ENCODE results near the gene RNF40.
A peak's percentile ranks its signal among the peaks of the same experiment; 100 is the strongest.

The RNF40 gene

GRCh38 chr16:30778549-30779244 lies 16.6 kb downstream of the RNF40 start:
- H3K56ac ChIP-seq (ENCODE audit: low read length): no peak overlapping the region
- H3K9ac ChIP-seq (ENCODE audit: low read length): no peak overlapping the region
- H3K4me3 ChIP-seq (ENCODE audit: low read length): no peak overlapping the region
- H3K4me1 ChIP-seq (ENCODE audit: control insufficient read depth, low read depth, low read length): no peaks in the 10 kb centered on the region
- H3K36me3 ChIP-seq (ENCODE audit: control insufficient read depth, insufficient read depth, low read length): peaks cover 4% of the 10 kb centered on the region
- peaks cover 2% of the 10 kb centered on the region for H3K79me1 ChIP-seq (ENCODE audit: low read length)
- no peak overlapping the region for H3K4ac ChIP-seq (ENCODE audit: low read depth, low read length)
- no peaks in the 10 kb centered on the region for H3K79me2 ChIP-seq (ENCODE audit: control insufficient read depth, insufficient read depth, low read length)
- no peak overlapping the region for H2BK5ac ChIP-seq (ENCODE audit: low read length)
- no peak overlapping the region for H4K5ac ChIP-seq (ENCODE audit: low read length)
- H3K27me3 ChIP-seq (ENCODE audit: insufficient read depth, low read length, poor library complexity): no peaks in the 10 kb centered on the region
- no peak overlapping the region for H3K23ac ChIP-seq (ENCODE audit: low read length)
- no peak overlapping the region for H3K18ac ChIP-seq (ENCODE audit: low read length)
- no peak overlapping the region for H2BK120ac ChIP-seq (ENCODE audit: low read depth, low read length)
- H3K4me2 ChIP-seq (ENCODE audit: low read length): no peak overlapping the region
- H4K8ac ChIP-seq (ENCODE audit: low read depth, low read length): no peak overlapping the region
- no CpG with 5 or more reads among the region's 14 CpGs for WGBS (ENCODE audit: extremely low coverage, insufficient coverage, low lambda C conversion rate)
- peak; percentile 44 for DNase-seq
- H3K27ac ChIP-seq (ENCODE audit: low read depth, low read length): no peak overlapping the region
- no peak overlapping the region for H2AK5ac ChIP-seq (ENCODE audit: low read length)
- H2BK15ac ChIP-seq (replicated peaks; ENCODE audit: low read depth): no peak overlapping the region

GRCh38 chr16:30779596-30779995 lies 17.5 kb downstream of the RNF40 start:
- DNase-seq: no peak
- Histone ChIP-seq H4K5ac (ENCODE audit: low read length) (no peak overlapping the region), H3K23ac (ENCODE audit: low read length) (no peak overlapping the region), H3K27me3 (ENCODE audit: insufficient read depth, low read length, poor library complexity) (no peaks in the 10 kb centered on the region), H3K9ac (ENCODE audit: low read length) (no peak overlapping the region), H3K79me1 (ENCODE audit: low read length) (peaks cover 2% of the 10 kb centered on the region), H3K79me2 (ENCODE audit: control insufficient read depth, insufficient read depth, low read length) (no peaks in the 10 kb centered on the region), H2BK15ac (replicated peaks; ENCODE audit: low read depth) (no peak overlapping the region), H2BK5ac (ENCODE audit: low read length) (no peak overlapping the region), H4K8ac (ENCODE audit: low read depth, low read length) (no peak overlapping the region), H3K18ac (ENCODE audit: low read length) (no peak overlapping the region), H2AK5ac (ENCODE audit: low read length) (no peak overlapping the region), H3K4ac (ENCODE audit: low read depth, low read length) (no peak overlapping the region), H3K56ac (ENCODE audit: low read length) (no peak overlapping the region), H3K27ac (ENCODE audit: low read depth, low read length) (no peak overlapping the region), H3K4me2 (ENCODE audit: low read length) (no peak overlapping the region), H3K36me3 (ENCODE audit: control insufficient read depth, insufficient read depth, low read length) (peaks cover 4% of the 10 kb centered on the region), H2BK120ac (ENCODE audit: low read depth, low read length) (no peak overlapping the region), H3K4me3 (ENCODE audit: low read length) (no peak overlapping the region), H3K4me1 (ENCODE audit: control insufficient read depth, low read depth, low read length) (no peaks in the 10 kb centered on the region)
- no CpG with 5 or more reads among the region's 6 CpGs for WGBS (ENCODE audit: extremely low coverage, insufficient coverage, low lambda C conversion rate)

- Histone ChIP-seq H3K4me1 (ENCODE audit: control insufficient read depth, low read depth, low read length) (no peaks in the 10 kb centered on the region), H3K4me3 (ENCODE audit: low read length) (no peak overlapping the region), H2BK15ac (replicated peaks; ENCODE audit: low read depth) (no peak overlapping the region), H3K79me1 (ENCODE audit: low read length) (peaks cover 3% of the 10 kb centered on the region), H3K23ac (ENCODE audit: low read length) (no peak overlapping the region), H3K36me3 (ENCODE audit: control insufficient read depth, insufficient read depth, low read length) (peaks cover 4% of the 10 kb centered on the region), H3K27ac (ENCODE audit: low read depth, low read length) (no peak overlapping the region), H2AK5ac (ENCODE audit: low read length) (no peak overlapping the region), H3K4ac (ENCODE audit: low read depth, low read length) (no peak overlapping the region), H3K79me2 (ENCODE audit: control insufficient read depth, insufficient read depth, low read length) (peaks cover 1% of the 10 kb centered on the region), H3K18ac (ENCODE audit: low read length) (no peak overlapping the region), H3K9ac (ENCODE audit: low read length) (no peak overlapping the region), H4K8ac (ENCODE audit: low read depth, low read length) (no peak overlapping the region), H2BK120ac (ENCODE audit: low read depth, low read length) (no peak overlapping the region), H3K56ac (ENCODE audit: low read length) (no peak overlapping the region), H2BK5ac (ENCODE audit: low read length) (no peak overlapping the region), H3K4me2 (ENCODE audit: low read length) (no peak overlapping the region), H3K27me3 (ENCODE audit: insufficient read depth, low read length, poor library complexity) (no peaks in the 10 kb centered on the region), H4K5ac (ENCODE audit: low read length) (no peak overlapping the region)
- no CpG with 5 or more reads among the region's 3 CpGs for WGBS (ENCODE audit: extremely low coverage, insufficient coverage, low lambda C conversion rate)
- DNase-seq: no peak
Observed at GRCh38 chr16:30780021-30780420, 17.9 kb downstream of the RNF40 start.

- no peak overlapping the region for H2BK15ac ChIP-seq (replicated peaks; ENCODE audit: low read depth)
- no peak overlapping the region for H2AK5ac ChIP-seq (ENCODE audit: low read length)
- H3K27ac ChIP-seq (ENCODE audit: low read depth, low read length): no peak overlapping the region
- no peak overlapping the region for H4K5ac ChIP-seq (ENCODE audit: low read length)
- no peak overlapping the region for H3K4me2 ChIP-seq (ENCODE audit: low read length)
- no peak overlapping the region for H3K23ac ChIP-seq (ENCODE audit: low read length)
- DNase-seq: no peak
- no CpG with 5 or more reads among the region's 4 CpGs for WGBS (ENCODE audit: extremely low coverage, insufficient coverage, low lambda C conversion rate)
- H3K79me1 ChIP-seq (ENCODE audit: low read length): peaks cover 8% of the 10 kb centered on the region
- no peak overlapping the region for H3K18ac ChIP-seq (ENCODE audit: low read length)
- peaks cover 4% of the 10 kb centered on the region for H3K36me3 ChIP-seq (ENCODE audit: control insufficient read depth, insufficient read depth, low read length)
- no peak overlapping the region for H2BK120ac ChIP-seq (ENCODE audit: low read depth, low read length)
- H3K27me3 ChIP-seq (ENCODE audit: insufficient read depth, low read length, poor library complexity): no peaks in the 10 kb centered on the region
- no peak overlapping the region for H3K56ac ChIP-seq (ENCODE audit: low read length)
- H3K4me3 ChIP-seq (ENCODE audit: low read length): no peak overlapping the region
- H3K9ac ChIP-seq (ENCODE audit: low read length): no peak overlapping the region
- peaks cover 6% of the 10 kb centered on the region for H3K79me2 ChIP-seq (ENCODE audit: control insufficient read depth, insufficient read depth, low read length)
- no peak overlapping the region for H2BK5ac ChIP-seq (ENCODE audit: low read length)
- no peak overlapping the region for H3K4ac ChIP-seq (ENCODE audit: low read depth, low read length)
- no peak overlapping the region for H4K8ac ChIP-seq (ENCODE audit: low read depth, low read length)
- H3K4me1 ChIP-seq (ENCODE audit: control insufficient read depth, low read depth, low read length): no peaks in the 10 kb centered on the region
Observed at GRCh38 chr16:30780549-30780948, 18.4 kb downstream of the RNF40 start.

- H4K8ac ChIP-seq (ENCODE audit: low read depth, low read length): no peak overlapping the region
- no peak overlapping the region for H3K4me3 ChIP-seq (ENCODE audit: low read length)
- H2BK15ac ChIP-seq (replicated peaks; ENCODE audit: low read depth): no peak overlapping the region
- WGBS (ENCODE audit: extremely low coverage, insufficient coverage, low lambda C conversion rate): no CpG with 5 or more reads among the region's 63 CpGs
- H3K79me1 ChIP-seq (ENCODE audit: low read length): peaks cover 9% of the 10 kb centered on the region
- peaks cover 2% of the 10 kb centered on the region for H3K4me1 ChIP-seq (ENCODE audit: control insufficient read depth, low read depth, low read length)
- H2AK5ac ChIP-seq (ENCODE audit: low read length): no peak overlapping the region
- no peak overlapping the region for H3K27ac ChIP-seq (ENCODE audit: low read depth, low read length)
- H3K56ac ChIP-seq (ENCODE audit: low read length): no peak overlapping the region
- H3K18ac ChIP-seq (ENCODE audit: low read length): no peak overlapping the region
- no peak overlapping the region for H2BK120ac ChIP-seq (ENCODE audit: low read depth, low read length)
- H3K4ac ChIP-seq (ENCODE audit: low read depth, low read length): no peak overlapping the region
- no peak overlapping the region for H3K4me2 ChIP-seq (ENCODE audit: low read length)
- peaks cover 4% of the 10 kb centered on the region for H3K36me3 ChIP-seq (ENCODE audit: control insufficient read depth, insufficient read depth, low read length)
- no peak overlapping the region for H4K5ac ChIP-seq (ENCODE audit: low read length)
- no peak for DNase-seq
- H3K23ac ChIP-seq (ENCODE audit: low read length): no peak overlapping the region
- H3K9ac ChIP-seq (ENCODE audit: low read length): no peak overlapping the region
- peaks cover 15% of the 10 kb centered on the region for H3K79me2 ChIP-seq (ENCODE audit: control insufficient read depth, insufficient read depth, low read length)
- H3K27me3 ChIP-seq (ENCODE audit: insufficient read depth, low read length, poor library complexity): no peaks in the 10 kb centered on the region
- H2BK5ac ChIP-seq (ENCODE audit: low read length): no peak overlapping the region
Observed at GRCh38 chr16:30782486-30783279, 20.6 kb downstream of the RNF40 start.

Data from mesendoderm (in vitro differentiated cells).